ENCODE measurements around the gene SOX5.
A peak's percentile ranks its signal among the peaks of the same experiment; 100 is the strongest.

The SOX5 gene

GRCh38 chr12:23669691-23670090 lies 279.8 kb downstream of the SOX5 start:
- peak; percentile 21 for DNase-seq

- DNase-seq: no peak
Measured at GRCh38 chr12:23666866-23667265, 282.6 kb downstream of the SOX5 start.

GRCh38 chr12:23662966-23663365 lies 286.5 kb downstream of the SOX5 start:
- DNase-seq: no peak

- no peak for DNase-seq
Measured at GRCh38 chr12:23659131-23659530, 290.3 kb downstream of the SOX5 start.

- DNase-seq: no peak
Measured at GRCh38 chr12:23657598-23657997, 291.9 kb downstream of the SOX5 start.

GRCh38 chr12:23655884-23656283 lies 293.6 kb downstream of the SOX5 start:
- no peak for DNase-seq

GRCh38 chr12:23655112-23655511 lies 294.4 kb downstream of the SOX5 start:
- DNase-seq: no peak

- no peak for DNase-seq
Measured at GRCh38 chr12:23648546-23648945, 300.9 kb downstream of the SOX5 start.

GRCh38 chr12:23640754-23641153 lies 308.7 kb downstream of the SOX5 start:
- DNase-seq: no peak

- no peak for DNase-seq
Measured at GRCh38 chr12:23634344-23634743, 315.1 kb downstream of the SOX5 start.

GRCh38 chr12:23631786-23632377 lies 317.6 kb downstream of the SOX5 start:
- DNase-seq: no peak

GRCh38 chr12:23630524-23630923 lies 318.9 kb downstream of the SOX5 start:
- no peak for DNase-seq

GRCh38 chr12:23628806-23629205 lies 320.7 kb downstream of the SOX5 start:
- peak; percentile 50 for DNase-seq

GRCh38 chr12:23626791-23627190 lies 322.7 kb downstream of the SOX5 start:
- DNase-seq: no peak

GRCh38 chr12:23621900-23622299 lies 327.6 kb downstream of the SOX5 start:
- DNase-seq: no peak

GRCh38 chr12:23618718-23619117 lies 330.8 kb downstream of the SOX5 start:
- DNase-seq: no peak

- DNase-seq: no peak
Measured at GRCh38 chr12:23617749-23618148, 331.7 kb downstream of the SOX5 start.

GRCh38 chr12:23614280-23614679 lies 335.2 kb downstream of the SOX5 start:
- no peak for DNase-seq

- no peak for DNase-seq
Measured at GRCh38 chr12:23611320-23611719, 338.1 kb downstream of the SOX5 start.

- DNase-seq: no peak
Measured at GRCh38 chr12:23600919-23601318, 348.6 kb downstream of the SOX5 start.

- DNase-seq: no peak
Measured at GRCh38 chr12:23596568-23596967, 352.9 kb downstream of the SOX5 start.

- DNase-seq: no peak
Measured at GRCh38 chr12:23587833-23588559, 361.5 kb downstream of the SOX5 start.

GRCh38 chr12:23585782-23586163 lies 363.7 kb downstream of the SOX5 start:
- no peak for DNase-seq

GRCh38 chr12:23585156-23585781 lies 364.2 kb downstream of the SOX5 start:
- no peak for DNase-seq

Data from OCI-M1 (cell line).